GM13976 (cell line): ENCODE results near the gene LEPROT.

Source experiments
- DNase-seq: peaks from one replicate; pipeline ENCODE4 v3.0.0; 2012; ENCODE audit warnings: low spot score
- CTCF ChIP-seq: IDR thresholded peaks from 2 replicates; pipeline ENCODE4 v1.5.1; 2012; ENCODE audit warnings: borderline replicate concordance, mild to moderate bottlenecking; ENCODE audit not compliant: insufficient read depth; ENCODE audit errors: extremely low read depth, missing control alignments, control extremely low read depth
- in situ Hi-C: fragments of 300-500 bp; cut with MboI; formaldehyde crosslinking; loops from one replicate; pipeline ENCODE4 v1.12.0; 2022; ENCODE audit warnings: low sequenced_read_pairs, mixed read lengths, inconsistent platforms; ENCODE audit not compliant: unreplicated experiment

The LEPROT gene

GRCh38 chr1:65431111-65431705, 10.7 kb downstream of the LEPROT start:
- DNase-seq, result peak; percentile 30
- in situ Hi-C loops, result no loop called here
- no peak for TF ChIP-seq CTCF

GRCh38 chr1:65432918-65433317, 12.4 kb downstream of the LEPROT start:
- no peak for TF ChIP-seq CTCF
- in situ Hi-C loops, result no loop called here
- no peak for DNase-seq

- no peak for TF ChIP-seq CTCF
- in situ Hi-C loops, result no loop called here
- DNase-seq, result no peak
Observed at GRCh38 chr1:65434255-65434654, 13.8 kb downstream of the LEPROT start.

GRCh38 chr1:65434760-65435159, 14.3 kb downstream of the LEPROT start:
- TF ChIP-seq CTCF, result no peak
- in situ Hi-C loops, result no loop called here
- no peak for DNase-seq

- TF ChIP-seq CTCF, result no peak
- in situ Hi-C loops, result no loop called here
- no peak for DNase-seq
Observed at GRCh38 chr1:65435987-65436386, 15.5 kb downstream of the LEPROT start.

- in situ Hi-C loops, result no loop called here
- TF ChIP-seq CTCF, result no peak
- no peak for DNase-seq
Observed at GRCh38 chr1:65437616-65438015, 17.1 kb downstream of the LEPROT start.
